ENCODE data around the gene HDAC4. TPM values are rescaled to one million over a fixed set of nuclear protein-coding genes. Genes with fewer than 3 reads are reported as not detected.

Gene HDAC4
- total and polyA plus RNA-seq, 10 of the 15 experiments (the other 5 are each of a cell fraction or from before 2014, with no cell fraction given) = 0.22 to 15.7 (median 4.8) TPM

DNA sequence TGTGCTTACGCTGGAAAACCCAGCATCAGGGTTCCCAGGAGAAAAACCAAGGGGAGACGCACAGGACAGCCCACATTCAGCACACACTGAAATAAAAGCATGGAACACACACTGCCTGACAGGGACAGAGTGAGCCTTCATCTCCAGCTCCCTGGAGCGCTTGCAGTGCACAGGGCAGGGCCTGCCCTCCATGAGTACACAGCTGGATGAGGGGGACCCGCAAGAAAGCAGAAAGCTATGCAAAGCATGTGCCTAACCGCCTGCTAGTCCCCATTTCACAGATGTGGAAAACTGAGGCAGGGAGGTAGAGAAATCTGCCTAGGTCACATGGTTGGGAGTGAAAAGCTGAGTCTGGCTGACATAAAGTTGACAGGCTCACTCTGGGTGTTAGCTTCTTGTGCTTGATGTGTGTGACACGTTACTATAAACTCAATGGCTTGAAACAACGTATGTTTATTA is 187.1 kb downstream of the HDAC4 start (continued):
- TF ChIP-seq, protein P1, sequence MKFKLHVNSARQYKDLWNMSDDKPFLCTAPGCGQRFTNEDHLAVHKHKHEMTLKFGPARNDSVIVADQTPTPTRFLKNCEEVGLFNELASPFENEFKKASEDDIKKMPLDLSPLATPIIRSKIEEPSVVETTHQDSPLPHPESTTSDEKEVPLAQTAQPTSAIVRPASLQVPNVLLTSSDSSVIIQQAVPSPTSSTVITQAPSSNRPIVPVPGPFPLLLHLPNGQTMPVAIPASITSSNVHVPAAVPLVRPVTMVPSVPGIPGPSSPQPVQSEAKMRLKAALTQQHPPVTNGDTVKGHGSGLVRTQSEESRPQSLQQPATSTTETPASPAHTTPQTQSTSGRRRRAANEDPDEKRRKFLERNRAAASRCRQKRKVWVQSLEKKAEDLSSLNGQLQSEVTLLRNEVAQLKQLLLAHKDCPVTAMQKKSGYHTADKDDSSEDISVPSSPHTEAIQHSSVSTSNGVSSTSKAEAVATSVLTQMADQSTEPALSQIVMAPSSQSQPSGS (IDR thresholded peaks at IDR 0.05; ENCODE audit: low read length) = no peak
- TF ChIP-seq BCL11A (IDR thresholded peaks at IDR 0.05; ENCODE audit: low read depth, low read length) (no peak), NBN (IDR thresholded peaks at IDR 0.05) (no peak), YBX1 (IDR thresholded peaks at IDR 0.05) (no peak)

DNA sequence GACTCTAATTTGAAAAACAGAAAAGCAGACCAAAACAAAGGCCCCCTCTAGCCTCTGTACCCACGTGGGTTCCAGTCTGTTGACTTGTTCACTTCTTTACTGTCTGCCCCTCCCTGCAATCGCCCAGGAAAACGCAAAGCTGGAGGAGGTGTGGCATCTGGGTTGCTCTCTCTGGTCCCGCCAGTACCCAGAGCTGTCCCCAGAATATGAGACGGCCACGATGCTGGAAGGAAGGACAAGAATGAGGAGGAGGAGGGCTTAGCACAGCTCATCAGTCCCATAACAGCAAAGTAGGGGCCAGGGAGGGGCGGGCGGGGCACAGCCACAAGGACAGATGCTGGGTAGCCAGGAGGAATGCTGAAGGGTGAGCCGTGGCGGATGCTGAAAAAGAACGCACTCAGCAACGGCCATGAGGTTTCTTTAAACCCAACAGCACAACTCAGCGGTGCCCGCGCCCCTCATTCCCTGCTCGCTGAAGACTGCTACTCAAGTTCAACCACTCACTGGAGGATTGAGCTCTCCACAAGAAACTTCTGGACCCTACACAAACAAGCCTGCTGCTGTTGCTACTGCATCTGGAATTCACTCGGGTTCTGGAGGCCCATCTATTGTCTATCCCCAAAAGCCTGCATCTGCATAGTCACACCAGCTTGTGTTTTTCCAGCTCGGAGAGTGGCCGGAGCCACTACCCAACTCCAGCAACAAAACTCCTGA is 187.7 kb downstream of the HDAC4 start:
- no peaks in the 10 kb centered on the region; the same call in 2 of the 3 replicates for H3K9me3 ChIP-seq (replicated peaks; ENCODE audit: control insufficient read depth, insufficient read depth, low read length)
- in situ Hi-C loops (cut with MboI) (no loop called here), intact Hi-C loops (cut with micrococcal nuclease; ENCODE audit: unreplicated experiment) (no loop called here)
- H3K27me3 ChIP-seq (replicated peaks in 1 of 2; ENCODE audit: control insufficient read depth in 2 of 2, insufficient read depth in 2 of 2, low read length in 1 of 2) = no peaks in the 10 kb centered on the region
- no peak for ATAC-seq
- ChIA-PET POLR2A (no interaction called here), SMC1A (ENCODE audit: uncharacterized antibody, unreplicated experiment) (no interaction called here), RAD21 (ENCODE audit: unreplicated experiment) (no interaction called here), CTCF (no interaction called here)
- no TSS peak for BruUV-seq (replicated peaks)
- H3K27ac ChIP-seq (ENCODE audit: control insufficient read depth, insufficient read depth) = no peak overlapping the region
- H3K79me2 ChIP-seq (ENCODE audit: control insufficient read depth, insufficient read depth, low read length) = no peaks in the 10 kb centered on the region
- H3K4me3 ChIP-seq = no peak overlapping the region
- H3K4me1 ChIP-seq (ENCODE audit: control insufficient read depth, insufficient read depth, low read length) = no peaks in the 10 kb centered on the region
- WGBS (ENCODE audit: insufficient coverage, insufficient replicate concordance, low lambda C conversion rate, missing lambda C conversion rate) = 68% methylated on average over 19 of the region's 19 CpGs
- no peak overlapping the region for H3K4me2 ChIP-seq (ENCODE audit: control insufficient read depth, insufficient read depth)
- H3K36me3 ChIP-seq (ENCODE audit: control insufficient read depth in 2 of 2, insufficient read depth in 2 of 2, low read length in 1 of 2) = no peaks in the 10 kb centered on the region
- H3K9ac ChIP-seq (ENCODE audit: control insufficient read depth, insufficient read depth, low read length) = no peak overlapping the region
- H4K20me1 ChIP-seq (ENCODE audit: control insufficient read depth, insufficient read depth) = no peaks in the 10 kb centered on the region; the same call in none of the 2 replicates
- no peak for DNase-seq (ENCODE audit: low read depth, low spot score)
- no peak for FAIRE-seq
- H2AFZ ChIP-seq (ENCODE audit: control insufficient read depth, low read depth, low read length) = no peak overlapping the region
- TF ChIP-seq LARP7 (IDR thresholded peaks at IDR 0.05) (no peak), POLR2AphosphoS5 (IDR thresholded peaks at IDR 0.05; ENCODE audit: low read length) (no peak), RAD51 (IDR thresholded peaks at IDR 0.05) (no peak), STAT3 (IDR thresholded peaks at IDR 0.05; ENCODE audit: low read depth, low read length) (no peak), BMI1 (IDR thresholded peaks at IDR 0.05; ENCODE audit: borderline replicate concordance) (no peak), SREBF1 (IDR thresholded peaks at IDR 0.05; ENCODE audit: low read length) (no peak), BHLHE40 (IDR thresholded peaks at IDR 0.05; ENCODE audit: borderline replicate concordance in 1 of 2, low read depth in 2 of 2, low read length in 1 of 2) (no peak)
- TF ChIP-seq, protein P2, sequence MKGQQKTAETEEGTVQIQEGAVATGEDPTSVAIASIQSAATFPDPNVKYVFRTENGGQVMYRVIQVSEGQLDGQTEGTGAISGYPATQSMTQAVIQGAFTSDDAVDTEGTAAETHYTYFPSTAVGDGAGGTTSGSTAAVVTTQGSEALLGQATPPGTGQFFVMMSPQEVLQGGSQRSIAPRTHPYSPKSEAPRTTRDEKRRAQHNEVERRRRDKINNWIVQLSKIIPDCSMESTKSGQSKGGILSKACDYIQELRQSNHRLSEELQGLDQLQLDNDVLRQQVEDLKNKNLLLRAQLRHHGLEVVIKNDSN (IDR thresholded peaks at IDR 0.05; ENCODE audit: borderline replicate concordance, extremely low read length, insufficient read depth, low read depth, low read length) = no peak
- TF ChIP-seq, protein P3, sequence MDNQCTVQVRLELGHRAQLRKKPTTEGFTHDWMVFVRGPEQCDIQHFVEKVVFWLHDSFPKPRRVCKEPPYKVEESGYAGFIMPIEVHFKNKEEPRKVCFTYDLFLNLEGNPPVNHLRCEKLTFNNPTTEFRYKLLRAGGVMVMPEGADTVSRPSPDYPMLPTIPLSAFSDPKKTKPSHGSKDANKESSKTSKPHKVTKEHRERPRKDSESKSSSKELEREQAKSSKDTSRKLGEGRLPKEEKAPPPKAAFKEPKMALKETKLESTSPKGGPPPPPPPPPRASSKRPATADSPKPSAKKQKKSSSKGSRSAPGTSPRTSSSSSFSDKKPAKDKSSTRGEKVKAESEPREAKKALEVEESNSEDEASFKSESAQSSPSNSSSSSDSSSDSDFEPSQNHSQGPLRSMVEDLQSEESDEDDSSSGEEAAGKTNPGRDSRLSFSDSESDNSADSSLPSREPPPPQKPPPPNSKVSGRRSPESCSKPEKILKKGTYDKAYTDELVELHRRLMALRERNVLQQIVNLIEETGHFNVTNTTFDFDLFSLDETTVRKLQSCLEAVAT (IDR thresholded peaks at IDR 0.05) = no peak
- TF ChIP-seq, protein P4, sequence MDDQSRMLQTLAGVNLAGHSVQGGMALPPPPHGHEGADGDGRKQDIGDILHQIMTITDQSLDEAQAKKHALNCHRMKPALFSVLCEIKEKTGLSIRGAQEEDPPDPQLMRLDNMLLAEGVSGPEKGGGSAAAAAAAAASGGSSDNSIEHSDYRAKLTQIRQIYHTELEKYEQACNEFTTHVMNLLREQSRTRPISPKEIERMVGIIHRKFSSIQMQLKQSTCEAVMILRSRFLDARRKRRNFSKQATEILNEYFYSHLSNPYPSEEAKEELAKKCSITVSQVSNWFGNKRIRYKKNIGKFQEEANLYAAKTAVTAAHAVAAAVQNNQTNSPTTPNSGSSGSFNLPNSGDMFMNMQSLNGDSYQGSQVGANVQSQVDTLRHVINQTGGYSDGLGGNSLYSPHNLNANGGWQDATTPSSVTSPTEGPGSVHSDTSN (IDR thresholded peaks at IDR 0.05; ENCODE audit: insufficient replicate concordance, low read depth, low read length) = no peak
- TF ChIP-seq, protein P5, sequence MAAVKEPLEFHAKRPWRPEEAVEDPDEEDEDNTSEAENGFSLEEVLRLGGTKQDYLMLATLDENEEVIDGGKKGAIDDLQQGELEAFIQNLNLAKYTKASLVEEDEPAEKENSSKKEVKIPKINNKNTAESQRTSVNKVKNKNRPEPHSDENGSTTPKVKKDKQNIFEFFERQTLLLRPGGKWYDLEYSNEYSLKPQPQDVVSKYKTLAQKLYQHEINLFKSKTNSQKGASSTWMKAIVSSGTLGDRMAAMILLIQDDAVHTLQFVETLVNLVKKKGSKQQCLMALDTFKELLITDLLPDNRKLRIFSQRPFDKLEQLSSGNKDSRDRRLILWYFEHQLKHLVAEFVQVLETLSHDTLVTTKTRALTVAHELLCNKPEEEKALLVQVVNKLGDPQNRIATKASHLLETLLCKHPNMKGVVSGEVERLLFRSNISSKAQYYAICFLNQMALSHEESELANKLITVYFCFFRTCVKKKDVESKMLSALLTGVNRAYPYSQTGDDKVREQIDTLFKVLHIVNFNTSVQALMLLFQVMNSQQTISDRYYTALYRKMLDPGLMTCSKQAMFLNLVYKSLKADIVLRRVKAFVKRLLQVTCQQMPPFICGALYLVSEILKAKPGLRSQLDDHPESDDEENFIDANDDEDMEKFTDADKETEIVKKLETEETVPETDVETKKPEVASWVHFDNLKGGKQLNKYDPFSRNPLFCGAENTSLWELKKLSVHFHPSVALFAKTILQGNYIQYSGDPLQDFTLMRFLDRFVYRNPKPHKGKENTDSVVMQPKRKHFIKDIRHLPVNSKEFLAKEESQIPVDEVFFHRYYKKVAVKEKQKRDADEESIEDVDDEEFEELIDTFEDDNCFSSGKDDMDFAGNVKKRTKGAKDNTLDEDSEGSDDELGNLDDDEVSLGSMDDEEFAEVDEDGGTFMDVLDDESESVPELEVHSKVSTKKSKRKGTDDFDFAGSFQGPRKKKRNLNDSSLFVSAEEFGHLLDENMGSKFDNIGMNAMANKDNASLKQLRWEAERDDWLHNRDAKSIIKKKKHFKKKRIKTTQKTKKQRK (IDR thresholded peaks at IDR 0.05; ENCODE audit: low read depth, low read length) = no peak

Measured in GM12878 (cell line).